ENCODE measurements around the gene LRRC3C.
"Not testable (repeated sequence)": the region's sequence is repeated elsewhere in the genome, so short reads cannot be mapped to it uniquely, and the experiment has no call there.

Gene LRRC3C, protein sequence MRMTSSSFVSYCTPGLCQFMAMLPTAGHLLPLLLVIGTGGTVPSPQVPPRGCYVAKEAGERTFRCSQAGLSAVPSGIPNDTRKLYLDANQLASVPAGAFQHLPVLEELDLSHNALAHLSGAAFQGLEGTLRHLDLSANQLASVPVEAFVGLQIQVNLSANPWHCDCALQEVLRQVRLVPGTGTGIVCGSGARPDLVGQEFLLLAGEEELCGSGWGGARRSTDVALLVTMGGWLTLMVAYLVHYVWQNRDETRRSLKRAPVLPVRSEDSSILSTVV

DNA sequence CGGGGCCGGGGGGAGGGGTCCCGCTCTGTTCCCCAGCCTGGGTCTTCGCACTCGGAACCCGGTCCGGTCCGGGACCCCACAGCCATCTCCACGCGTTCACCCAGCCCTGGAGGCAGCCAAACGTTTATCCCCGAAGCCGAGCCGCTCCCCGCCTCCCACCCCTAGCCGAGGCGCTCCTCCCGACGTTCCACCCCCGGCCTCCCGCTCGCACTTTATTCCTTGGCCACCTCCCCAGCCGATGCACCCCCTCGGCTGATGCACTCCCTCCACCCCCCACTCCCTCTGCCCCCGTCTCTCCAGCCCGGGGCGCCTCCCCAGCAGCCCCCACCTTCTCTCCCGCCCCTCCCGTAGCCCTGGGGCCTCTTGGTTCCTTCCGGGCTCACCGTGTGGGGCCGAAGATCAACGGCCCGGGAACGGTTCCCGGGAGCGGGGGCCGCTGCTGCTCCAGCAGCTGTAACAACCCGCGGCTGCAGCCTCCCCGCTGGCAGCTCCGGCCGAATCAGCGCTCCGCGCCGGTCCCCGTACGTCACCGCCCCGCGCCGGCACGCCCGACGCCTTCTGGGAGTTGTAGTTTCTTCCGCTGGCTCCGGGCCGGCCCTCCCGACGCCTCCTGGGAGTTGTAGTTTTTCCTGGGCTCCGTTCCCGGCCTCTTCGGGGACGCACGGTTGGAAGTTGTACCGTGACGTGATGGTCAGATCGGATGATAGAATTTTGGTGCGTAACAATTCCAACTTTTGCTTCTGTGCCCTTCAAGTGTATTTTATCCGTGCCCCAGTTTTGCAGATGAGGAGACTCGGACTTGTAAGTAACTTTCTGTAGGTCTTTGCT lies at the start of gene LRRC3C, which contains the start of gene ORMDL3:
TSS of gene LRRC3C (plus strand) at position 632 of the 828 bp plus-strand sequence. CDS start 13,792 bp downstream, outside the sequence.
TSS of gene ORMDL3 (minus strand) at position 501 of the 828 bp plus-strand sequence. CDS start 3,398 bp downstream, outside the sequence.
- DNase-seq (ENCODE audit: low spot score): peak; percentile 68

DNA sequence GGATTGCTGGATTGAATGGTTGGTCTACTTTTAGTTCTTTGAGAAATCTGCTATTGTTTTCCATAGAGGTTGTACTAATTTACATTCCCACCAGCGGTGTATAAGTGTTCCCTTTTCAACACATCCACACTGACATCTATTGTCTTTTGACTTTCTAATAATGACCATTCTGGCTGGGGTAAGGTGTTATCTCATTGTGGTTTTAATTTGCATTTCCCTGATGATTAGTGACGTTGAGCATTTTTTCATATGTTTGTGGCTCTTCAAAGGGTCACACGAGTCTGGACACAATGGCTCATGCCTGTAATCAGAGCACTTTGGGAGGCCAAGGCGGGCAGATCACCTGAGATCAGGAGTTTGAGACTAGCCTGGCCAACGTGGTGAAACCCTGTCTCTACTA lies 41.4 kb upstream of the LRRC3C start:
- not testable (repeated sequence) for DNase-seq (ENCODE audit: low spot score)

DNA sequence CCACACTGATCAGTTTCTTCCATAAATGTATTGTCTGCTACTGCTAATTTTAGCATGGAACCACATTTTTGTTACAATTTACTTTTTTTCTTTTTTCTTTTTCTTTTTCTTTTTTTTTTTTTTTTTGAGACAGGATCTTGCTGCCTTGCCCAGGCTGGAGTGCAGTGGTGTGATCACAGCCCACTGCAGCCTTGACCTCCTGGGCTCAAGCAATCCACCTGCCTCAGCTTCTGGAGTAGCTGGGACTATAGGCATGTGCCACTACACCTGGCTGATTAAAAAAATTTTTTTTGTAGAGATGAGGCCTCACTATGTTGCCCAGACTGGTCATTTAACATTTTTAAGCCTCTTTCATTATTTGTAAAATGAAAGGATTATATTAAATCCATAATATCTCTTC lies 40.5 kb upstream of the LRRC3C start:
- DNase-seq (ENCODE audit: low spot score): no peak

DNA sequence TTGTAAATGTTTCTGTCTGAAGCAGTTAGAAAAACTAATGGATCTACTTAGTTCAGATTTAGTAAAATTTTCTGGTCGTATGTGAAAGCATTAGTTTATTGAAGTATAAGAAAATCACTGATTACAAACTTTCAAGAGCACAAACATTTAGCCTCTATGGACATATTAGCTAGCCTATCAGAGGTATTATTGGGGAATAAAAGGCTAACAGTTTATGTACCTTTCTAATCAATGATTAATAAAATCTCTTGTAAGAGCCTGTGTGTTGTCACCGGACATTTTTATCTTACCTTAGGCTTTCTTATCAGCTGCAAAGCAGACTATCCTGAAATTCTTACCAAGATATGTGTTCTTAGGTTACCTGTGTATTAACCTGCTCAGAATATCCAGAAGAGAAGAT lies 38.3 kb upstream of the LRRC3C start:
- no peak for DNase-seq (ENCODE audit: low spot score)

DNA sequence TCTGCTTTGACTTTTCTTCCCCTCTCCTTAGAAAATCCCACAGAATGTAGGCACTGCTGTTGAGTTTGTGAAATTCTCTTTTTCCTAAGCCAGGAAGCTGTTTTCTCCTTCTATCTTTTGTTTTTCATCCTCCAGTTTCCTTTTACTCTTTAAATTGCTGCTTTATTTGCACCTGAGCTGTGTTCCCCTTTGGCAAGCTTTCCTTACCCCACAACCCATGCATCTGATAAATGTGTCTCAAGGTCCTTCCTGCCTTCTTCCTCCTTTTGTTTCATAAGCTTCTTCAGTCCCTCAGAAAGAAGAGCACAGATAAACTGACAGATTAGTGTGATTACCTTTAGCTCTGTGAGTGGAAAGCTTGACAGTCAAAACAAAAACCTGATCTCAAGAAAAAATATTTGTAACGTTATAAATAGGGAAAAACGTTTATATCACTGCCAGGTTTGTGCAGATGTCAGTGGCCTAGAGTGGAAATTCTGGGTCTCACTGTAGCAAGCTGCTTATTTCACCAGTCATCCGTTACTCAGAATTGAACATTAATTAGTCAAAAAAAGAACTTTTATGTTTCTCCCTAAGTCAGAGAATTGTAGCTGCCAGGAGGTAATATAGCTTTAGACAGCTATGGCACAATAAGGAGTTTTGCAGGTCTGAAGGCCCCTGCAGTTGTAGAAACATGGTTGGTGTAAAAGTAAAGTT lies 32.7 kb upstream of the LRRC3C start:
- DNase-seq (ENCODE audit: low spot score): no peak

DNA sequence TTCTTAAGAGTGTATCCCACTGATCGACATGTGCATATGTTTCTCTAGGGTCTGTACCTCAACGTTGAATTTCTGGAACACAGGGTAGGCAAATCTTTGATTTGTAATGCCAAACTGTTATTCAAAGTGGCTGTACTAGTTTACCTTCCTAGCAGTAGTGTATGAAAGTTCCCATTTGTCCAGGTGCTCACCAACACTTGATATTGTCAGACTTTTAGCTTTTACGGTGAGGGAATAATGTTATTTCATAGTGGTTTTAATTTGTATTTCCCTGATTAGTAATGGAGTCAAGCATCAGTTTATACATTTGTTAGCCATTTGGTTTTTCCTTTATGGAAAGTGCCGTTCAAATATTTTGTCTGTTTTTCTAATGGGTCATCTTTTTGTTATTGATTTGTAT lies 29.4 kb upstream of the LRRC3C start:
- DNase-seq (ENCODE audit: low spot score): no peak

DNA sequence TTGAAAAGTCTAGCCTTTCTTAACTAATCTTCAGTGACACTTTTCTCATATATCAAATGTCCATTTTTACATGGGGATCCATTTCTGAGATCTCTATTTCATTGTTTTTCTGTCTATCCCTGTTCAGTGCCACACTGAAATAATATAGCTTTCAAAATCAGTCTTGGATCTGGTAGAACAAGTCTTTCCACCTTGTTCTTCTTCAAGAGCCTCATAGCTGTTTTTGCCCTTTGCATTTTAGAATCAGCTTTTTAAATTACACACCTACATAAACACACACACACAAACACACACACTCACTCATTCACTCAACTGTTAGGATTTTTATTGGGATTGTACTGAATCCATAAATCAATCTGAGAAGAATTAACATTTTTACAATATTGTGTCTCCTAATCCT lies 28.3 kb upstream of the LRRC3C start:
- no peak for DNase-seq (ENCODE audit: low spot score)

DNA sequence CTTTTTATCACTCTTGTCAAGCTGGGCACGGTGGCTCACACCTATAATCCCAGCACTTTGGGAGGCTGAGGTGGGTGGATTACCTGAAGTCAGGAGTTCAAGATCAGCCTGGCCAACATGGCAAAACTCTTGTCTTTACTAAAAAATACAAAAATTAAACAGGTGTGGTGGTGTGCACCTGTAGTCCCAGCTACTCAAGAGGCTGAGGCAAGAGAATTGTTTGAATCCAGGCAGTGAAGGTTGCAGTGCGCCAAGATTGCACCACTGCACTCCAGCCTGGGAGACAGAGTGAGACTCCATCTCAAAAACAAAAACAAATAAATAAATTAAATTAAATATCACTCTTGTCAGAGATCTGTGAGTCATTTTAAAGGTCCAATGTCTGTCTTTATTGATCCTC lies 25.5 kb upstream of the LRRC3C start:
- DNase-seq (ENCODE audit: low spot score): not testable (repeated sequence)

DNA sequence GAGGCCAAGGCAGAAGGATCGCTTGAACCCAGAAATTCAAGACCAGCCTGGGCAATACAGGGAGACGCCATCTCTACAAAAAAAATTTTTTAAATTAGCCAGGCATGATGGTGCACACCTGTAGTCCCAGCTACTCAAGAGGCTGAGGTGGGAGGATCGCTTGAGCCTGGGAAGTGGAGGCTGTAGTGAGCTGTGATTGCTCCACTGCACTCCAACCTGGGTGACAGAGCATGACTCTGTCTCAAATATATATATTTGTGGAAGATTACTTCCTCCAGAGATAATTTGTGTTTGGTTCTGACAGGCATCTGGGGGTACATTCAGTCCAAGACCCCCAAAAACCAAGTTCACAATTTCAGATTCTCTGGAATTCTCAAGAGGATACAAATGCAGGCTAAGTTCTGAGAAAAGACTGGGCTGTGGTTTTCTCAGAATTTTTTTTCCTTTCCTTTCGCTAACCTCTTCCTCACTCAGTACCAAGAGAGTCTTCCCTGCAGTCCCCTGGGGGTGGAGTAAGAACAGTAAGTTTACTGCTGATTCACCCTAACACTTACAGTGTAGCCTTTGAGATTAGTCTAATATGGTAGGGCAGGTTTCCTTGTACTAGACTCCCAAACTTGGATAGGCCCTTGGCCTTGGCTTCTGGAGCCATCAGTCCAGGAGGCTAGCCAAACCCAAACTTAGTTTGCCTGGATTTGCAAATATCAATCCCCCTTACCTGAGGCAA lies 24.2 kb upstream of the LRRC3C start:
- no peak for DNase-seq (ENCODE audit: low spot score)

DNA sequence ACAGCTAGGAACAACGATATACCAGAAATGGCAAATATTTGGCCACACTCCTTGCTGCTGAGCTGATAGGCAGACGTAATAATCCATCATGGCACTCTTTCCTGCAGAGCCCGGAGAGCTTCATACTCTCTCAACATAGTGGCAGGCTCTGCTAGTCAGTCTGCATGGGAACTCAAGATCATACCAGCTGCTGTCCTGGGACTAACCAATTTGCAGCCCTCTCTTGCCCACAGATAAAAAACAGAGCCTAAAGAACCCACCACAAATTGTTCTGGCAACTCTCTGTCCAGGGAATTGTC lies 22.6 kb upstream of the LRRC3C start:
- DNase-seq (ENCODE audit: low spot score): no peak

DNA sequence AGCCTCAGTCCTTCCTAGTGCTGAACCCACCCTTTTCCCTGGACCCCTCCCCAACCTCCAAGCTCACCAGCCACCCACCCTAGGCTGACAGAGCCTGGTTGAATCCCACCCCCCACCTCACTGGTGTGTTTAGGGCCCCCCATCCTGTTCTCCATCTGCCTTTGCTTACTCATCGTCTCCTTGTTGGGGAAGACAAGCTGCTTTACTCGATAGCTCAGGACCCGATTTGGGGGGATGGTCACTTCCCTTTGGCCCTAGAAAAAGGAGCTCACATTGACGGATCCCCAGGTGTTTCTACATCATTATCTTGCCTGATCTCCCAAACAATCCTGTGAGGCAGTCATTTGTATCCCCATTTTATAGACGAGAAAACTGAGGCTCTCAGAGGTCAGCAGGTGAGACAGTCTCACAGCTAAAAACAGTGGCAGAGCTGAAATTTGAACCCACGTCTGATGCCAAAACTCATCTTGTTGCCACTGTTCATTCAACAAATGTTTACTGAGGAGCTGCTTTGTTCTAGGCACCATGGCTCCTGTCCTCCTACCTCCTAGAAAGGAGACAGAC lies 18.7 kb upstream of the LRRC3C start:
- no peak for DNase-seq (ENCODE audit: low spot score)

DNA sequence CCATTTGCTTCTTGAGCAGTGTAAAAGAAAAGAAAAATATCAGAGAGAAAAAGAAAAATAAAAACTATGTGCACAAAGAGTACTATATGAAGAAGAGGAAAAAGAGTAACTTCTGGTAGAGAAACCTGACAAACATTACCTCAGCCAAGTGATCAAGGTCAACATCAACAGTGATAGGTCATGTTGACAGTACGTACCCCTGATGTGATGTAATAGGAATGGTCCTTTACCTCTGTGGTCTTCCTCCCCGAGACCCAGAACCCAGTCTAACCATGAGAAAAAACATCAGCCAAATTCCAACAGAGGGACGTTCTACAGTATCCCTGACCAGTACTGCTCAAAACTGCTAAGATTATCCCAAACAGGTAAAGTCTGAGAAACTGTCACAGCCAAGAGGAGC lies 13.5 kb upstream of the LRRC3C start:
- no peak for DNase-seq (ENCODE audit: low spot score)

DNA sequence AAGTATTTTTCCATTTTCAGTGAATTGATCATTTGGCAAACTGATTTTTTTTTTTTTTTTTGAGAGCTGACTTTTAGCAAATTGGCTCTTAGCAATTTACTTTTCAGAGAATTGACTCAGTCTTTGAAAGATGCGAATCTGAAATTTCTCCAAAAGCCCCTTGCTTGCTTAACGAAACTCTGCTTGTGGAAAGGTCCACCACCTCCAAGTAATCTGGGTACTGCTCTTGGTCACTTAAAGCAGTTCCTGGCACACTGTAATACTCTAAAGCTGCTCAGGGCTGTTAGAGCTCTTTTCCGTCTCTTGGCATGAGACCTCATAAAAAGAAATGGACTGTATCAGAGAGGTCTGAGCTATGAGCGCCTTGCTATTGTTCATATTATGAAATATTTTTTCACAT lies 12.0 kb upstream of the LRRC3C start:
- no peak for DNase-seq (ENCODE audit: low spot score)

DNA sequence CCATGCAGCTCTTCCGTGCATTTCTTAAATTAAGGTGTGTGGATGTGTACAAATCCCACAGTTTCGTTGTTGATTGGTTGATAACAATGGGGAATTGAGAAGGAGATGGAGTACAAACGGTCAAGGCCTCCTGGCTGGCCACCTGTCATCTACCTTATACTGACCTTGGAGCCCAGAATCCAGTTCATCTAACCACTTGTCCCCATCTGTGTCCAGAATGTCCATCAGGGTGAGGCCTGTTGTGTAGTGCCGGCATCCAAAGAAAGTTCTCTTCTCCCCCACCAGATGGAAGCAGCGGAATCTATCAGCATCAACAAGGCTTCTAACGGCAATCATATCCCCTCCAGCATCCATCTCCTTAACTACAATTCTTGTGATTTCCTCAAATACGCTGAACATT lies 10.6 kb upstream of the LRRC3C start:
- no peak for DNase-seq (ENCODE audit: low spot score)

DNA sequence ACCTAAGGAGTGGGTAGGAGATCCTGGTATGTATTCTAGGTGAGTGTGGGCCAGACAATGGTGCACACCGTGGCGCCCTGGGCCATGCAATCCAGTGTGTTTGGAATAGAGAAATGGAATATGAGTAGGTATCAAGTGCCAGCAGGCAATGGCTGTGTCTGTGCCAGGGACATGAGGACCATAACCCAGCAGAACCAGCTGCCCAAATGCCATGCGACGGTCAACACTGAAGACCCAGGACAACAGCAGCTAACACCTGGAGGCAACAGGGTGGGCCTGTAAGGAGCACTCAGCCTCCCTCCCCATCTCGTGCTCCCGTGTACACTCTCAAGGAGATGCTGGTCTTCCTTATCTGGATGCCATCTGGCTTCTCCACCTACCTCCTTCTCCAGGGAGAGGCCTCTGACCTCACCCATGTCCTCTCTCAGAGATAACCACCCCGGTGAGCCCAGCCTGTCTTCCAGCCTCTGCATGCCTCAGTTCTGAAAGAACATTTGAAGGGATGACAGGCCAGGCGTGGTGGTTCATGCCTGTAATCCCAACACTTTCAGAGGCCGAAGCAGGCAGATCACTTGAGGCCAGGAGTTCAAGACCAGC lies 8.3 kb upstream of the LRRC3C start:
- no peak for DNase-seq (ENCODE audit: low spot score)

DNA sequence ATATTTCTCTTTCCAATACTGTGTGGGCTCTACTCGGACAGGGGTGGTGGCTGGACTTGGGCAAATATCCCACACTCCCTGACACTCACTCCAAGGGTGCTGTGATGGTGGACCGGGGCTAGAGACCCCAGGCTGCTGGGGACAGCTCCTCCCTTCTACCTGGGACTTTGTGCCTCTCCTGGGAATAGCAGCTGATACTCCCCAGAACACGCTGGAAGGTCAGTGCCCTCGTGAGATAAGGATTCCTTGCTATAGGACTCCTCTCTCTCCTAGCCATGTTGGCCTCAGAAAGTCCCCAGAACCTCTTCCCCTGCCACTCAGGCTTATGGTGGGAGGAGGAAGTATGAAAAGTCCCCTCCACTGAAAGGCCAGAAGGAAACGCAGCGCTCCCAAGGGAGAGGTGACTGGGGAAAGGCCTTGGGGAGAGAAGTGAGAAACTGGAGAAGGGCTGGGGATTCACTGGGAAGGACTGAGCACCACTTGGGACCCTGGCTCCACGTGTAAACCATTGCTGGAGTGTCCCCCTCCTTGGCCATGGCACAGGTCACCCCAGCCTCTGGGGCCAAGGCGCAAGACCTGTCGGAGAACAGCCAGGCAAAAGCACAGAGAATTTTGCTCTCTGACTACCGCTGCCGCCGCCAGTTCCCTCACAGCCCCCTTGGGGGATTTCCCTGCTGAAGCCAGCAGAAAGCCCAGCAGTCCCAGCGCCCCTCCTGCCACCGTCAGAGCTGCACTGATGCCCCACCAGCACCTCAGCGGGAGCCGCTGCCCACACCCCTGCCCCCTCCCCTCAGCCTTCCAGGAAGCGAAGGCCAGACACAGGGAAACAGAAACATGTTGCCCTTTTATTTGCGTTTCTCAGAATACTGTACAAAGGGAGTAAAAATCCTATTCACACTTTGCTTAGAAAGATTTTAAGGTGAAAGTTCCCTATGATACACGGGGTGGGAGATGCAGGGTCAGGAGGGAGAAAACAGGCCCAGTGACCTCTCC lies 7.0 kb upstream of the LRRC3C start:
- DNase-seq (ENCODE audit: low spot score): no peak

DNA sequence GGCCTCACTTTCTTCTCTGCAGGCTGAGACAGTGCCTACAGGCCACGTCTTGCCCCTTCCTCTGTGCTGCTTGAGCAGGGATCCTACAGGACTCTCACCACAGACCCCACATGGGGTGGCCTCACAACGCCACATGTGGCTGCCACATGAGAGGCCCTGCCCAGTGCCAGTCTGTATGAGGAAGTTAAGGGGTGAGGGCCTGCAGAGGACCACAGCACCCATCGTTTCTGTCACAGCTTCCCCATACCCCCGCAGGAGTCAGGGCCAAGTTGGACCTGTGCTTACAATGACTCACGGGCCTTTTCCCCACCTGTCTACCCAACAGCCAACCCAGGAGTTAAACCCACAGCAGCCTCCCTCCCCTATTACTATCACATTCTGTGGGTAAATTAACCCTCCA lies 6.2 kb upstream of the LRRC3C start:
- DNase-seq (ENCODE audit: low spot score): no peak

DNA sequence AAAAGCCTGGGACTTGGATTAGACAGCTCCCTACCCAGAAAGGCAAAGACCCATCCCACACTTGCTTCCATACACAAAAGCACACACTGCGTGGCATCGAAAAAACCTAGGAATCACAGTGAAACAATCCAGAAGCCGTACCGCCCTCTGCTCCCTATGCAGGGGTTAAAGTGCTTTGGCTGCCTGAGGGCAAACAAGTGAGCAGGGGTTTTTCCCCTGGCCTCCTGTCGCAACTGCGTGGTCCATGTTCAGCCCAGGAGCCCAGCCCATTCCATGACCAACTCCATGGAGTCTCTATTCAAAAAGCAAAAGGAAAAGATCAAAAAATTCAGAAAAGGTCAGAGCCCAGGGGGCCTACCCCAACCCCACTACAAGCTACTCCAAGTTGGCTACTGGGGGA lies 5.5 kb upstream of the LRRC3C start:
- DNase-seq (ENCODE audit: low spot score): no peak

DNA sequence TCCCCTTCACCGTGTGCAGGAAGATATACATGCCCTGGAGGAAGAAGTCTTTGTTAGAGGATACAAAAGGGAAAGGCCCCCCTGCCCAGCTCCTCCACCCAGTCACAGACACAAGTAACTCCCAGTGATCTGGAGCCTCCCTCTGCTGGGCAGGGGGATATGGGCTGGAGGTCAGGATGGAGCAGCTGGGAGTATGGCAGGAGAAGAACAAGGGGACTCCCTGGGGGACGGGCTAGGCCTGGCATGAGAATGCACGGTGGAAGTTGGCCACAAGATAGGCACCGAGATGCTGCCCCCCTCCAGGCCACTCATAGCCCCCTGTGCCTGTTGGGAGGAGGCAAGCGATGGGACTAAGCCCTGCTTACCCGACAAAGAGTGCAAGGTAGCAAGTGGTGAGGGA lies 4.3 kb upstream of the LRRC3C start:
- no peak for DNase-seq (ENCODE audit: low spot score)
